Inflammatory macrophage treated with lipopolysaccharide for 4 hours (primary cell): ENCODE results near the gene DYNC1H1.

Experiments used
- DNase-seq: peaks from one replicate; pipeline ENCODE4 v3.0.0-alpha.2; 2020

Gene DYNC1H1

DNA sequence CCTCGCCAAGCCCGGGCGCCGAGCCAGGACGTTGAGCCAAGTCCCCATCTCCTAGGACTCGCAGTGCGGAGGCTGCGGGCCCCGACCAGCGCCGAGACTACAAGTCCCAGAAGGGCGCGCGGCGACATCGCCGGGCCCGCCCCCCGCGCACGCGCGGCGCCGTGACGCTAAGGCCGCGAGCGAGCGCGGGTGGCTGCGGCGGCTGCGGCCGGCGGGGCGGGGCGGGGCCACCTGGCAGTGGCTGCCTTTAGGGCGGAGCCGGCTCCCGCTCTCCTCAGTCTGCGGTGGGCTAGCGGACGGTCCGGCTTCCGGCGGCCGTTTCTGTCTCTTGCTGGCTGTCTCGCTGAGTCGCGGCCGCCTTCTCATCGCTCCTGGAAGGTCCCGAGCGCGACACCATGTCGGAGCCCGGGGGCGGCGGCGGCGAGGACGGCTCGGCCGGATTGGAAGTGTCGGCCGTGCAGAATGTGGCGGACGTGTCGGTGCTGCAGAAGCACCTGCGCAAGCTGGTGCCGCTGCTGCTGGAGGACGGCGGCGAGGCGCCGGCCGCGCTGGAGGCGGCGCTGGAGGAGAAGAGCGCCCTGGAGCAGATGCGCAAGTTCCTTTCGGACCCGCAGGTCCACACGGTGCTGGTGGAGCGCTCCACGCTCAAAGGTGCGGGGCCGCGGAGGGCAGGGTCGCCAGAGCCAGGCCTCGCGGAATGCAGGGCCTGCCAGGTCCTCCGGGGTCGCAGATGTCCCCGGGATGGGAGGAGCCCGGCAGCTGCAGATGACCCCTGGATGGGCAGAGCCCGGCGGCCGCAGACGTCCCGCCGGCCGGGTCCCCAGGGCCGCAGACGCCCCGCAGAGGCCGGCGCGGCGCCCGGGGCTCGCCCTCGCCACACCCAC, at the start of gene DYNC1H1:
Gene DYNC1H1 (plus strand): TSS at position 277 of the 884 bp plus-strand sequence. CDS start 119 bp downstream, at position 396.
- DNase-seq: peak; percentile 92

DNA sequence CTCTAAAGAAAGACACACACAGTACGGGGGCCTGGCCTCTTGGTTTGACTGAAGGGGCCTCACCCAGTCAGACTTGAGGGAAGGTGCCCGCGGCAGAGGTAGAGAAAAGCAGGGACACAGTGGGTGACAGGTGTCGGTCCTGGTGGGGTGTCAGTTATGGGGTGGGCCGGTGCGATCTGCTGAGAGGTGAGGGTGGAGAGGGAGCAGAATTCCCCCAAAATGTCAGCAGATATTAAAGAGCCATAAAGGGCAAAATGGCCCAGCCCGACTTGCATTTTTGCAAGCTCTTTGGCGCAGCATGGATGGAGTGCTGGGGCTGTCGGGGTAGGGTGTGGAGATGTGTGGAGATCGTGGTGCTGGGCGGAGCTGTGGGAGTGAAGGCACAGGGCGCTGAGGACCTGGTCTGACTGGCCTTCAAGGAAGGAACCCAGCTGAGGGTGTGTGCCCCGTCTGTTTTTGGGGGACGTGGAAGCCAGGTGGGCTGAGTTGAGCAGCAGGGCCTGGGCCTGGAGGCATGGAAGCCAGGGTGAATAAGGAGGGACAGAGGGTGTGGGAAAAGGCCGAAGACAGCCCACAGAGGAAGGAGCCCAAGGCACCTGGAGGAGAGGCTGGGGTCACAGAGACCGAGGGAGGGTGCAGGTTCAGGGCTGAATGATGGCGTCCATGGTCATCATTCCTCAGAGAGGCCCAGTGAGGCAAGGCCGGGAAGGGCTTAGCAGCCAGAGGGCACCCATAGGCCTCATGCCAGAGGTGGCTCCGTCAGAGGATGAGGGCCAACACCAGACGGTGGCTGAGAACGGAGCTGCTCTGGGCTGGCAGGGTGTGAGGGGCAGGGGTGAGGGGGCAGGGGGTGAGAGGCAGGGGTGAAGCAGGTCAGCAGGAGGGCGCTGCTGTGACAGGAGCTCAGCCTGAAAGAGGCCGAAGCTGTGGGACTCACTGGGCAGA, 48.2 kb upstream of the DYNC1H1 start:
- no peak for DNase-seq

DNA sequence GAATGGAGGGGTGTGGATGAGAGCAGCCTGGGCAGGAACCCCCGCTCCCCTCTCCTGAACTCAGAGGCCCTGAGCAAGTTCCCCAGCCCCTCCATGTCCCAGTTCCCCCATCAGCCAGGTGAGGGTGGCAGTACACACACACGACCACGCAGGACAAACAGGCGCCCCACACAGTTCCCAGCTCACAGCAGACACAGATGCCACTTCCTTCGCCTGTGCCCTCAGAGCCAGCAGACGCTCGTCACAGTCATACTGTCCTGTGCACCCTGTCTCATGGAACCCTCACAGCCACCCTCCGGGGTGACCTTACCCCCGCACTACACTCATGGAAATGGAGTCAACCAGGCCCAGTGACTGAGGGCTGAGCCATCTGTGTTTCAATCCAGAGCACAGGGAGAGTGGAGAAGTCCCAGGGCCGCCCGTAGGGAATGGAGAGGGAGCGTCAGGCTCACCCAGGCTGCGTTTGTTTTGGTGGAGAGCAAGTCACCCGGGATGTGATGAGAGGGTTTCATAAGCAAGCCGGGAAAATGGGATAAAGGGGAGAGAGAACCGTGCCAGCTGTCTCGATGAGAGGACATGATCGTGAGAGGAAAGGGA, 47.5 kb upstream of the DYNC1H1 start:
- no peak for DNase-seq

DNA sequence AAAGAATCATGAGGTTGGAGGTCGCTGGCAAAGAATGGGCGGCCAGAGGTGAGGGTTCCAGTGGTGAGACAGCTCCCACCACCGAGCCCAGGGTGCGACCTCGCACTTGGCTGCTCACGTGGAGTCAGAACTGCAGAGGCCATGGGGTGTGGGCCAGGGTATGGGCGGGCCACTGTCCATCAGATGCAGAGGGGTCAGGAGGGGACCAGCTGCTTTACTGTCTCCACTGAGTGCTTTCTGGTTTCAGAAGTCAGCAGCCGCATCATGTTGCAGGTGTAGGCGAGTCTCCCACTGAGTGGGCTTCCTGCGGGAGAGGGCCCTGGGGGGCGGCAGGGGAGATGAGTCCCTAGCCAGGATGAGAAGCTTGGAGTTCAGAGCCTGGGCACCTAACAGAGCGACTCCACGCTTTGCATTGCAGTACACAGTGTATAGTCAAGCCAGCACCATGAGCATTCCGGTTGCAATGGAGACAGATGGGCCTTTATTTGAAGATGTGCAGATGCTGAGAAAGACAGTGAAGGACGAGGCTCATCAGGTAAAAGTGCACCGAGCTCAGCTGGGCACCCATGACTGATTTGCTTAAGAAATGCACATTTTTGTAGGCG, 46.9 kb upstream of the DYNC1H1 start:
- no peak for DNase-seq

DNA sequence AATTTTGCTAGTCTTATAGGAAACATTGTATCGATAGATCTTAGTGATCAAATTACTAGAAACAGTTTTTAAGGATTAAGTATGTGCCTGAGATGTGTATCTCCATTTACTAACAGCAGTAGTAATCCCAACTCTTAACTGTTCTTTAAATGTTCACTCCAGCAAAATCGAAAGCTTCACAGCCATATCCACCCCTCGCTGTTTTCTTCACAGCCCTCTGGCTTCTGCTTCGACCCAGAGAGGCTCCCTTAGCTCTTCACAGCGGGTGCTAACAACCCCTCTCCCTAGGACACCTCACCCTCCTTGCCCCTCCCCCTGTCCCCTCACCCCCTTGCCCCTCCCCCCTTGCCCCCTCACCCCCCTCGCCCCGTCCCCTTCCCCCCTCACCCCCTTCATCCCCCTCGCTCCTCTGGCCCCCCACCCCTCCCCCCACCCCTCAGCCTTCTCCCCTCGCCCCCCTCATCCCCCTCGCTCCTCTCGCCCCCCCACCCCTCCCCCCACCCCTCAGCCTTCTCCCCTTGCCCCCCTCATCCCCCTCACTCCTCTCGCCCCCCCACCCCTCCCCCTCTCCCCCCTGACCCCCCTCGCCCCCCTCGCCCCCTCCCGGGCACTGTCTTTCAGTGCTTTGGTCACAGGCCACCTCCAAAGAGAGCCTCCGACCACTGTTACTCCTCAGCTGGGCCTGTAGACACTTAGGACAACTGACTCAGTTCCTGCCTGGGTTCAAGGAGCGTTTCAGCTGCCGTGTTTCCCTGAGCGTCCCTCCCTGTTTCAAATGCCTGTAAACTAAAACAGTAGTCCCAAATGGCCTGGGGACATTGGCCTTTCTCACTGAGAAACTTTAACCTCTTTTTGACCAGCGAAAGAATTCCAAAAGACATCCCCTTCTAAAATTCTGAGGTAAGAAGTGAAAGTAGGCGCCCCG, 46.0 kb upstream of the DYNC1H1 start:
- DNase-seq: no peak

DNA sequence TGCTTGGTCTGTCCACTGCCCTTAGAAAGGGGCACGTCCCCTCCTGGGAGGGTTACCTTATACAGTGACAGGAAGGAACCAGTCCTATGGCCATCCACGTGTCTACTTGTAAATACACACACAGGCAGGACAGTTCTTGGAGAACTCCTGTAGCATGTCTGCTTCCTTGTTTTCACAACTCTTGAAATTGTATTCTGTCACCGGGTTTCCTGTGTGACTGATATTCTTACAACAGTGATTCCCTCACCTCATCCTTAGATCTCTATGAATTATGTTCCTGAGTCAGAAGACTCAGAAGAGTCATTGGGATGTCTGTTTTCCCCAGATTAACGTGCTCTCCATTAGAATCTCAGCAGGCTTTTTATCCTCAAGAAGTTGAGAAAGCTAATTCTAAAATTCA, 44.1 kb upstream of the DYNC1H1 start:
- peak; percentile 51 for DNase-seq

DNA sequence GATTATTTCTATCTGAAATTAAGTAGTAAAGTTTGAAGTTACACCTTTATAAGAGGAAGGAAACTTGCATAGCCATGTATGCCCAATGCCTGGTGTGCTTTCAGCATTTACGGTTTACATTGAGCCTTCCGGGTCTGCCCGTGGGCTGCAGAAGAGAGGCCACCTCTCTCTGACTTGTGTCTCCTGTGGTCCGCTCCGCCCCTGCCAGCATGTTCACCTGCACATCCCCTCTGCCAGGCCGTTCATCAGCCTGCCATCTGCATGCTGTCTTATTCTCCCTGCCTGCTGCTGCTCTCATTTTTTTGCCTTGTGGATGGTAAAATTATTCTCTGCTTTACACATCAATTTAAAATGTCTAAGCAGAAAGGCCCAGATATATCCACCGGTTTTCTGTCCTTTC, 41.5 kb upstream of the DYNC1H1 start:
- no peak for DNase-seq

DNA sequence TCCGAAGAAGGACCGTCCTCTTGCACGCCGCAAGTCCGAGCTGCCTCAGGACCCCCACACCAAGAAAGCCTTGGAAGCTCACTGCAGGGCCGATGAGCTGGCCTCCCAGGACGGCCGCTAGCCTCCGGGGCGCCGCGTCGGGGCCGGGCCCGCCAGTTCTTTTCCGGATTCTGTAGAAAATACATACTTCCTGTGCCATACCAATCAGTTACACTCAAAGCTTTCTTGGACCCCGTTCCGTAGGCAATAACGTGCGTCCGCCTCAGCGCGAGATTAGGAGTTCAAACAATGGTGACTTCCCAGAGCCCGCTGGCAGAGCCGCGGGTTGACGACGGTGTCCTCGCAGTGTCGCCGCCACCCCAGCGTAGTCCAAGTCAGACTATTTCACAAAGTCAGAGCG, 39.2 kb upstream of the DYNC1H1 start:
- DNase-seq: no peak

DNA sequence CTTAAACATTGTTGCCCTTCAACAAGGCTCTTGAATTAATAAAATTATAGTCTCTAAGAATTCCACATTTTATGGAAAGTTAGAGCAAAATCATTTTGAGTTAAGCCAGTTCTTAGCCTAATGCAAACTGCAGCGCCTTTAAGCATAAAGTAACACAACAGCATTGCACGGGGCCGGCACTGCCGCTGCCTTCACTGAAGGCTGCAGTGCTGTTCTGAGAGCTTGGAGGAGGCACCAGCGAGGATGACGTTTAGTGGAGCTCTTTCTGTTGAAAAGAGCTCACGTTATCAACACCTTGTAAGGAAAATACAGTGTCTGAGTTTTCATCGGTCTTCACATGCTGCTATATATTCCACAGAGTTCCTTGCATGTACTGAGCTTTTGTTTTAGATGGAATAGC, 38.3 kb upstream of the DYNC1H1 start:
- no peak for DNase-seq

DNA sequence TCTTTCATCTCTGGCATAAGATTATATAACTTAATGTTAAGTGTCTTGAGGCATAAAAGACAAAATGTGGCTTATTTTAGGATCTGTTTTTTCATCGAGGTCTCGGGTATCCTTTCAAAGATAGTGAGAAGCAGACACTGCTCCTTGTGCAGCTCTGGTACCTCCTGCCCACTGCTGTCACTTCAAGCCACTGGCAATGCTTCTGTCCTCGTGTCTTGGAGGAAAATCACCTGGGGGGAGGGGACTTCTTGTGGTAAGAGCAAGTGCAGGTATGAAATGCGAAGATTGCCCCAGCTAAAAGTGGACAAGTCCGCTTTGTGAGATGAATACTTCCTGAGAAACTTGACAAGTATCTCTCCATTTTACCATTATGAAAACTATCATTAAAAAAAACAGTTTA, 37.8 kb upstream of the DYNC1H1 start:
- no peak for DNase-seq

DNA sequence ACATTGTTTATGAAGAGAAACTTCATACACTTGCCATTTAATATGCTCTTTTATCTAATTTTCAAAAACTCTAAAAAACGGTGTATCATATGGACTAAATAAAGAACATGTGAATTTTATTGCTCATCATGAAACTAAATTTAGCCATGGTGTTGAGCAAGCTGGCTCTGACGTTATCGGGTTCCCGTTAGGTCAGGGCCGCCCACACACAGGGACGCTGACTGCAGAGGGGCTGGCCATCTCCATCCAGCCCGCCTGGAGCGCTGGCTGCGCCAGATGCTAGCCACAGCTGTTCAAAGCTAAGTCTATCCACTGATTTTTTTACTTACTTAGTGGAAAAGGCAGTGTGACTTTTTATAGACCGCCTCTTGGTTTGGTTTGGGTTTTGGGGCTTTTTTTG, 36.5 kb upstream of the DYNC1H1 start:
- peak; percentile 99 for DNase-seq

DNA sequence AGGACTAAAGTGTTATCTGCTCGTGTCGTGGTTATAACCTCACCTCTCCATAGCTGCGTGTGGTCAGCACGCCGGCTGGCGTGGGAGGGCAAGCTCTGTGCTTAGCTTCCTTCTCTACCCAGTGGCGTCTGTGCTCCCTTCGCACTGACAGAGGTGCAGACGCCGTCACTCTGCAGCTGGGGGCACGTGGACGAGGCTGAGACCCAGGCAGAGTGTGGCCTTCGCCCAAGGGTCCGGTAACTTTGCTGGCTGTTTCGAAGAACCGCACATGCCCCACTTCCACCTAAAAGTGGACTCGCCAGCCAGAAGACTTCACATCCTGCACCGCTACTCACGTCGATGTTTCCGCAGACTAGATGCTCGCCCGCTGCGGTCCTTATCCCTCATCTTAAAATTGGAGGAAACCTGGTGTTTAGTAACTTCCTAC, 35.9 kb upstream of the DYNC1H1 start:
- no peak for DNase-seq

DNA sequence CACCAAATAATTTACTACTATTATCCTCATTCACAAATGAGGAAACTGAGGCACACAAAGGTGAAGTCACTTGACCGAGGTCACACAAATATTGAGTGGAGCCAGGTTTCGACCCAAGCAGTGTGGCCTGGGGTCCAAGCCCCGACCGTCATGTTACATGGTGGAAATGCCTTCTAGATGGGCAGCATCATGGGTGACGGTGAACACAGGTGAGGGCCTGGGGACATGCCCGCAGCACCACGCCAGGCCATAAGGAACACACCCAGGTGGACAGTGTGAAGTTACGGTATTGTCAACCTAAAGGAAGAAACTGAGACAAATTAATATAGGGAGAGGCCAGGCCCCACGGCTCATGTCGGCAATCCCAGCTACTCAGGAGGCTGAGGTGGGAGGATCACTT, 35.3 kb upstream of the DYNC1H1 start:
- no peak for DNase-seq

DNA sequence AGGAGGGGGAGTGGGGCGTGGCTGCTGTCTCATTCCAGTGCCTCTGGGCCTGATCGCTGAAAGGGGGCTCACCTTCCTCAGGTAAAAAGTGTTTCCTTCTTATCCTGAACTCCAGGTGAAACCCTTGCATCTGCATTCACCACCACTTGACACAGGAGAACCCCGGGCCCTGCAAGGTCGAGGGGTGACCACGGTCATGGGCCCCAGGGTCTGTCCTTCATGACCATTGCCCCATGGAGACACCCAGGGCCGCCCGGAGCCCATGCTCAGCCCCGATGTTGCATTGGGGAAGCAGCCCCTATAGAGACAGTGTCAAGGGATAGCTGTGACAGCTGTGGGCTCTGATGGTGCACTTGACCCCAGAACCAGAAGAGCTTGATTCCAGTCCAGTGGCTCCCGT, 34.4 kb upstream of the DYNC1H1 start:
- DNase-seq: no peak

DNA sequence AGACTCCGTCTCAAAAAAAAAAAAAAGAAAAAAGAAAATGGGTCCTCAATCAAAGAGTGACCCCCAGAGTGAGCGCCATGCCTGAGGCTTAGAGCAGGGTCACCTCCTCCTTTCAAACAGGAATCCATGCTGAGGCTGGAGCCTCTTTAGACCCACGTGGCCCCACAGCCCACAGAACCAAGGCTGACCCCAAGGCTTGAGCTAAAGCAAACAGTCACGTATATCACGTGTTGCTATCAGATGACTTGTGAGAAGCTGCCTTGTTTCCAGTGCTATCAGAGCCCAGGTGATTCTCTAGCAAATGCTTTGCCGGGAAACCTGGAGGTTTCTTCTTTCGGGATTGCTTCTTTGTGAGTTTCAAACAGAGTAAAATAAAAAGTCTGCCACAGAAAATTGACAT, 31.7 kb upstream of the DYNC1H1 start:
- DNase-seq: no peak

DNA sequence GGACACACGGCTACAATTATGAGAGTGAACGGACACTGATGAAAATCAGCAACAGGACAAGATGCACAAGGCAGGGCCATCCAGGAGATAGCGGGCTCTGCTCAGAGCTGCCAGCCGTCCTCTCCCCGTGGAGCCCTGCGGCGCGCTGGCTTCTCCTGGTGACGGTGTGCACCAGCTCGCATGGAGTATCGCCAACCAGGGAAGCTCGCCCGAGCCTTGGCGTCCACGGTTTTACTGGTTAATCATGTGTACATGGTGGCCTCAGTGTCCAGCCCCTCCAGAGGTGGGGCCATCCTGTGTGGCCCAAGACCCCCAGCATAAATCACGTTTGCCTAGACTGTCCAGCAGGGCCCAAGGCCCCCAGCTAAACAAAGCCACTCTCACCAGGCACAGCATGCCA, 31.2 kb upstream of the DYNC1H1 start:
- no peak for DNase-seq

DNA sequence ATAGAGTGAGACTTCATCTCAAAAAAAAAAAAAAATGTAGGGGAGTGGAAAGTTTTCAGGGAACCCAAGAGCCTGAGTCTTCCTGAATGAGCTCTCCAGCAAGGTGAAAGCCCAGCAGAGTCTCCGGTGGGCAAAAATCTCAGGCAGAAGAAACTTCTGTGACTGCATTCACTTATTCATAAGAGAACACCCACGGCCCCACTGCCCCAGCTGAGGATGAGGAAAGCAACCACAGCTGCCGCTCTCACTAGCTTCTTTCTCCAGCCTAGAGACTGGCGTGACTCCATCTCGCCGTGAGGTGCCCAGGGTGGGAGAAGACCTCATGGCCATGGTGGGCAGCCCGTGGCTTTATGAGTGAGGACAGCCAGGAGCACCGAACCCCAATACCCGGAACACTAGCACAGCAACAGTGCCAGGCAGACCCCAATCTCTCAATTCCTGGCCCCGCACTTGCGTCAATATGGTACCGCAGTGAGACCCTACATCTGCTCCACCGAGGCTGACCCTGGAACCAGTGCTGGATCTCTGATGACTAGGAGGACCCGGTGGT, 29.7 kb upstream of the DYNC1H1 start:
- peak; percentile 53 for DNase-seq

DNA sequence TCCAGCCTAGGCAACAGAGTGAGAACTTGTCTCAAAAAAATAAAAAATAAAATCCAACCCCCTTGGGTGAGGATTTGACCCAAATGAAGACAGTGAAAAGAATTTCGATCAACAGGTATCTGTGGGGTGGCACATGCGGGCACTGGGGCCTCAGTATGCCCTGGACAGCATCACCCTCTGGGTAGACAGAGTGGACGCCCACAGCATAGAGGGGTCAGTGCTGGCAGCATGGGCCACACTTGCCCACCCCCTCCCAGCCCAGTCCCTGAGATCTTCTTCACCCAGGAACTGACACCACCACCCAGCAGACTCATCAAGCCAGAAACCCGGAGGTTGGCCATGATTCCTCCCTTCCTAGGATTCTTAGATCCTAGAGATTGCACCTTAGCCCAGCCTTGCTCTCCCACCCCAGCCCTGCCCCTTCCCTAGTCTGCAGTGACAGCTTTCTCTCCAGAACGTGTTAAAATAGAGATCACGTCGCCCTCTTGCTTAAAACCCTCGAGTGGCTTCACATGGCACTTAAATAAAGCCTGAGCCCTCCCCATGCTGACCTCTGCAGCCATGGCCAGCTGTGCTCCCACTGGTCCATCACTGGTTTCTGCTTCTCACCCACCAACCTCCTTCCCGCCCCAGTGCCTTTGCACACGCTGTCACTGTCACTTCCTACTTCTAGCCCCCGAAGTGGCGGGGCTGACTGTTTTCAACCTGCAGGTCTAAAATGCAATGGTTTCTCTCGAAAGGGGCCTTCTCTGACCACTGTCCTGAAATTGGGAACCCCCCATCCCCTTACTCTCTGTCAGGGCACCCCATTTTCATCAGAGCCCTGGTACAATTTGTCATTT, 26.2 kb upstream of the DYNC1H1 start:
- no peak for DNase-seq

DNA sequence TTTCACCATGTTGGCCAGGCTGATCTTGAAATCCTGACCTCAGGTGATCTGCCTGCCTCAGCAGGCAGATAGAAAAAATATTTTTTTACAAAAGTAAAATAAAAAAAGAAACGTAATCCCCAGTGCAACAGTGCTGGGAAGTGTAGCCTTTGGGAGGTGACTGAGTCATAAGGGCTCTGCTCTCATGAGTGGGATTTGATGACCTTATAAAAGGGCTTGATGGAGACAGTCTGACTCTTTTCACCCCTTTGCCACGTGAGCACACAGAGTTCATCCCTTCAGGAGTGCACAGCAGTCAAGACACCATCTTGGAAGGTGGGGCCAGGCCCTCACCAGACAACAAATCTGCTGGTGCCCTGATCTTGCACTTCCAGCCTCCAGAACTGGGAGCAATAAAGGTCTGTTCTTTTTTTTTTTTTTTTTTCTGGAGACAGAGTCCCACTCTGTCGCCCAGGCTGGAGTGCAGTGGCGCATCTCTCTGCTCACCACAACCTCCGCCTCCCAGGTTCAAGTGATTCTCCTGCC, 24.7 kb upstream of the DYNC1H1 start:
- DNase-seq: peak; percentile 16

DNA sequence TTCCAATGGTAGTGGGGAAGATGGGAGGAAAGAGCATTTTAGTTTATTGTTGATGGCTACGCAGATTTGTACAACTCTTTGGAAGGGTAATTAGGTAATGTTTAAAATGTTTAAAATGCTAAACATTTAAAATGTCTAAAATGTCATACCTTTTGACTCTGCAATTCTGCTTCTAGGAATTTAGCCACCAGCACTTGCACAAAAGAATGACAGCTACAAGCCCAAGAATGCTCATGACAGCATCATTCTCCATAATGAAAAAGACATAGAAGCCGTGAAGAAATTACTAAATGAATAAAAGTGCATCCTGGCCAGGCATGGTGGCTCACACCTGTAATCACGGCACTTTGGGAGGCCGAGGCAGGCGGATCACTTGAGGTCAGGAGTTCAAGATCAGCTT, 19.9 kb upstream of the DYNC1H1 start:
- no peak for DNase-seq
